Thoracic aorta (tissue), 2 donors: Measurements from ENCODE around the gene TEX19. TPM values are rescaled to one million over a fixed set of nuclear protein-coding genes. Genes with fewer than 3 reads are reported as not detected.
"Not testable (repeated sequence)": the region's sequence is repeated elsewhere in the genome, so short reads cannot be mapped to it uniquely, and the experiment has no call there.

ENCODE experiments used
- ATAC-seq: fragments of 150-250 bp; one replicate; pipeline ENCODE4 v1.8.0; 2017; ENCODE audit warnings: low read depth; ENCODE audit not compliant: insufficient number of reproducible peaks, low FRiP score
- DNase-seq: peaks from one replicate; pipeline ENCODE4 v3.0.0-alpha.2; 2020; ENCODE audit warnings: low spot score
- H3K27ac ChIP-seq, 2 donors: fragments of 200-600 bp; sonication (generic); 1 replicate in 1 of 2; 2 replicates in 1 of 2; pipeline ENCODE4 v1.5.1; 2016; ENCODE audit warnings: mild to moderate bottlenecking in 2 of 2, moderate library complexity in 2 of 2
- H3K27me3 ChIP-seq: fragments of 200-600 bp; sonication (generic); replicated peaks from 2 replicates; pipeline ENCODE4 v1.6.0; 2016; ENCODE audit warnings: mild to moderate bottlenecking; ENCODE audit not compliant: insufficient read depth
- H3K36me3 ChIP-seq: fragments of 200-600 bp; sonication (generic); one replicate; pipeline ENCODE4 v1.5.1; 2016
- H3K4me1 ChIP-seq, 2 donors: fragments of 200-600 bp; sonication (generic); 1 replicate in 1 of 2; 2 replicates in 1 of 2; pipeline versions ENCODE4 v1.5.1 to v1.6.0; 2016; ENCODE audit warnings: low read depth in 2 of 2, mild to moderate bottlenecking in 1 of 2; ENCODE audit not compliant: control insufficient read depth in 1 of 2
- H3K4me3 ChIP-seq: fragments of 200-600 bp; sonication (generic); 2 replicates; pipeline ENCODE4 v1.5.1; 2016; ENCODE audit warnings: mild to moderate bottlenecking
- H3K9me3 ChIP-seq: fragments of 200-600 bp; sonication (generic); 2 replicates; pipeline ENCODE4 v1.5.1; 2016
- CTCF ChIP-seq: fragments of 200-600 bp; sonication (generic); IDR thresholded peaks from one replicate; pipeline ENCODE4 v1.5.1; 2019; ENCODE audit warnings: antibody characterized with exemption
- total RNA-seq, 2 donors: library from RNA; depleted of rRNA; stranded (reverse); fragments of >200 nt; gene quantifications; one replicate each; pipeline versions ENCODE4 v1.1.0 to v1.2.3, GENCODE V29; 2016

Gene TEX19
- total RNA-seq, 2 donors from 2014 or later, result not detected

GRCh38 chr17:82346342-82347300 lies 12.4 kb upstream of the TEX19 start:
- H3K36me3 ChIP-seq, result no peaks in the 10 kb centered on the region
- H3K9me3 ChIP-seq, result no peaks in the 10 kb centered on the region
- H3K4me3 ChIP-seq, result no peak overlapping the region
- ATAC-seq (no peak), DNase-seq (no peak)
- no peak for TF ChIP-seq CTCF
- no peaks in the 10 kb centered on the region for H3K4me1 ChIP-seq
- H3K27ac ChIP-seq, result no peak overlapping the region
- H3K27me3 ChIP-seq, result no peaks in the 10 kb centered on the region

GRCh38 chr17:82347994-82348393 lies 11.1 kb upstream of the TEX19 start:
- DNase-seq, H3K4me1 ChIP-seq, H3K4me3 ChIP-seq, H3K9me3 ChIP-seq, ATAC-seq, H3K27ac ChIP-seq, H3K36me3 ChIP-seq, H3K27me3 ChIP-seq: not testable (repeated sequence)

GRCh38 chr17:82348434-82348833 lies 10.6 kb upstream of the TEX19 start:
- Histone ChIP-seq H3K27me3 (no peaks in the 10 kb centered on the region), H3K4me1 (no peaks in the 10 kb centered on the region), H3K4me3 (no peak overlapping the region), H3K9me3 (no peaks in the 10 kb centered on the region), H3K36me3 (no peaks in the 10 kb centered on the region), H3K27ac (no peak overlapping the region)
- ATAC-seq, result no peak
- TF ChIP-seq CTCF, result no peak
- DNase-seq, result no peak

GRCh38 chr17:82348866-82349265 lies 10.2 kb upstream of the TEX19 start:
- no peaks in the 10 kb centered on the region for H3K4me1 ChIP-seq
- no peaks in the 10 kb centered on the region for H3K27me3 ChIP-seq
- H3K4me3 ChIP-seq, result no peak overlapping the region
- no peaks in the 10 kb centered on the region for H3K9me3 ChIP-seq
- no peak overlapping the region for H3K27ac ChIP-seq
- TF ChIP-seq CTCF, result no peak
- H3K36me3 ChIP-seq, result no peaks in the 10 kb centered on the region
- no peak for ATAC-seq
- no peak for DNase-seq

GRCh38 chr17:82349287-82349701 lies 9.8 kb upstream of the TEX19 start:
- H3K27me3 ChIP-seq, result no peaks in the 10 kb centered on the region
- no peaks in the 10 kb centered on the region for H3K36me3 ChIP-seq
- no peak overlapping the region for H3K4me3 ChIP-seq
- no peak overlapping the region for H3K27ac ChIP-seq
- no peak for DNase-seq
- H3K4me1 ChIP-seq, result no peaks in the 10 kb centered on the region
- H3K9me3 ChIP-seq, result no peaks in the 10 kb centered on the region
- no peak for TF ChIP-seq CTCF
- no peak for ATAC-seq
